ENCODE measurements around the gene KRTAP2-2.

- TF ChIP-seq CTCF (IDR thresholded peaks at IDR 0.05) (no peak), EP300 (IDR thresholded peaks at IDR 0.05; ENCODE audit: low read depth) (no peak)
These were observed 41.4 kb downstream of the KRTAP2-2 start for GRCh38 chr17:41013606-41014005.

All from transverse colon (tissue), 3 donors.